AG09319 (cell line): ENCODE measurements around the gene SCN5A.

Experiments used
- DNase-seq: peaks from one replicate; pipeline ENCODE4 v3.0.0-alpha.2; 2010; ENCODE audit warnings: low read depth; ENCODE audit errors: extremely low read depth
- CTCF ChIP-seq: IDR thresholded peaks from 2 replicates; pipeline ENCODE4 v1.5.1; 2011; ENCODE audit warnings: low read depth, mild to moderate bottlenecking, inconsistent platforms, low read length, moderate library complexity

The SCN5A gene

DNA sequence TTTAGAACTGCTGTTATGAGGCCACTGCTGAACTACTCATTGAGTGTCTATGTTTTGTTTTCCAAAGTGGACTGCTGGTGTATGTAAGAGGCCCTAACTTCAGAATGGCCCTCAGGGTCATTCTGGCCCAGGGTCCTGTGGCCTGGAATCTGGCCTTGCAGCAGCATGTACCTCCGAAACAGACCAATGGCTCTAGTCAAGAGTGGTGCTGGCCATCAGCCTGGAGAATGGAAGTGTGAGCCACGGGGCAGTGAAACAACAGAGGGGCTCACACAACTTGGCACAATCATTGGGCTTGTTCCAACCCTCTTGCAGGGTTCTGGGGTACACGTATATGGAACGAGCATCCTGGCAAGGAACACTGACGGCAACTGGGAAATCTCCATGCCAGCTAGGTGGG, 40.5 kb downstream of the SCN5A start:
- no peak for TF ChIP-seq CTCF
- DNase-seq, result no peak

GRCh38 chr3:38608086-38608775, 41.3 kb downstream of the SCN5A start:
- no peak for TF ChIP-seq CTCF
- no peak for DNase-seq

DNA sequence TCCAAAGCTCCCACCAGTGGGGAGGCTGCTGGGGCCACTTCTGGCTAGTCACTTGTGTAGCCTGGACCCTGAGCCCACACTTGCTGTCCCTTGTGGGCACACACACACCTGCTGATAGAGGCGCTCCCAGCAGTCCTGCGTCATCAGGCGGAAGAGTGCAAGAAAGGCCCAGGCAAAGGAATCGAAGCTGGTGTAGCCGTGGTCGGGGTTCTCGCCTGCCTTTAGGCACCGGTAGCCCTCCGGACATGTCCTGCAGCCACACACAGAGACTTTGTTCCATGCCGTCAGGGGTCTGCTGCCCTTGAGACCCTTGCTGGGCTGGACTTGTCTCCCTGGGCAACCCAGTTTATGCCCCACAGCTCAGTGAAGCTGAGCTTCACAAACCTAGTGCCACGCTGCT, 42.9 kb downstream of the SCN5A start:
- no peak for TF ChIP-seq CTCF
- DNase-seq, result no peak

DNA sequence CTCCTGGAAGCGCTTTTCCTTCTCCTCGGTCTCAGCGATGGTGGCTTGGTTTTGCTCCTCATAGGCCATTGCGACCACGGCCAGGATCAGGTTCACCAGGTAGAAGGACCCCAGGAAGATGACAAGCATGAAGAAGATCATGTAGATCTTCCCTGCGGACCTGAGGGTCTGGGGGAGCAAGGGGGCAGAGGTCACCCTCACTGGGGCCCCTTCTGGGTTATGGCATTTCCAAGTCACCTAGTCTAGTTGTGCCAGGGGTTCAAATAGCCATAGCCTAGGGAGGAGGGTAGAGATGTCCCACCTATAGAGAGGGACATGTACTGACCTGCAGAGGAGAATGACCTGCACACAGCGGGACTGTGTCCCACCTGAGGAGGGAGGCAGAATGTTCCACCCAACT, 43.5 kb downstream of the SCN5A start:
- no peak for TF ChIP-seq CTCF
- no peak for DNase-seq

- TF ChIP-seq CTCF, result no peak
- no peak for DNase-seq
Measured at GRCh38 chr3:38604246-38604645, 45.2 kb downstream of the SCN5A start.

GRCh38 chr3:38603731-38604131, 45.8 kb downstream of the SCN5A start:
- no peak for DNase-seq

More at GRCh38 chr3:38603731-38604131, 45.8 kb downstream of the SCN5A start:
- TF ChIP-seq CTCF, result no peak
